Measurements from ENCODE around the gene DHX8.

DNA sequence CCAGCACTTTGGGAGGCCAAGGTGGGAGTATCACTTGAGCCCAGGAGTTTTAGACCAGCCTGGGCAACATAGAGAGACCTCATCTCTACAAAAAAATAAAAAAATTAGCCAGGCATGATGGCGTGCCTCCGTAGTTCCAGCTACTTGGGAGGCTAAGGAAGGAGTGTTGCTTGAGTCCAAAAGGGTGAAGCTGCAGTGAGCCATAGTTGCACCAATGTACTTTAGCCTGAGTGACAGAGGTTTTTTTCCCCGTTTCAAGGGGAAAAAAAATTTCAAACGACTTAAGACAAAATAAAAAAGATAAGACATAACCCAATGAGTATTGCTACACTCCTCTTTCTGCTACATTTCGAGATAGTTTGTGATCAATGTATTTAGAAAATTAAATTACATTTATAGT lies 6.8 kb downstream of the DHX8 start:
- TF ChIP-seq GATA3 (IDR thresholded peaks at IDR 0.05; ENCODE audit: low read depth, low read length) (no peak), GATA2 (IDR thresholded peaks at IDR 0.05; ENCODE audit: low read depth, low read length) (no peak)

Measured in SH-SY5Y (cell line).